ENCODE data around the gene PTRH2.

- TF ChIP-seq RFX5 (IDR thresholded peaks at IDR 0.05; ENCODE audit: borderline replicate concordance, low read depth, low read length) (no peak), POLR2AphosphoS5 (IDR thresholded peaks at IDR 0.05; ENCODE audit: low read depth, low read length) (no peak), SAP30 (IDR thresholded peaks at IDR 0.05; ENCODE audit: insufficient read depth, insufficient replicate concordance, low read length) (no peak), HDAC6 (IDR thresholded peaks at IDR 0.05; ENCODE audit: low read depth, low read length) (no peak), CTCF (IDR thresholded peaks at IDR 0.05; ENCODE audit: control extremely low read depth in 1 of 3, insufficient read depth in 1 of 3, low read depth in 1 of 3, low read length in 3 of 3) (no peak)
Observed at GRCh38 chr17:59752922-59753321, 45.7 kb upstream of the PTRH2 start.

Data from H1 (cell line).